Vagina (tissue), 2 donors: ENCODE measurements around the gene RAC2.
"Not testable (repeated sequence)": the region's sequence is repeated elsewhere in the genome, so short reads cannot be mapped to it uniquely, and the experiment has no call there.

ENCODE experiments used
- CTCF ChIP-seq, 3 experiments: fragments of 450-650 bp in 2 of 3; fragments of 200-600 bp in 1 of 3; sonication (generic) in 1 of 3; IDR thresholded peaks; one replicate each; pipeline ENCODE4 v1.5.1; 2017 to 2019; ENCODE audit warnings: antibody characterized with exemption in 3 of 3, mild to moderate bottlenecking in 2 of 3, moderate library complexity in 2 of 3
- POLR2A ChIP-seq, 2 donors: fragments of 450-650 bp; IDR thresholded peaks; one replicate each; pipeline ENCODE4 v1.6.1; 2017; ENCODE audit warnings: antibody characterized with exemption in 2 of 2, mild to moderate bottlenecking in 2 of 2, moderate library complexity in 2 of 2

GRCh38 chr22:37233371-37233750 is 10.7 kb downstream of the RAC2 start:
- not testable (repeated sequence) for TF ChIP-seq POLR2A, CTCF (IDR thresholded peaks at IDR 0.05)
